Esophagus muscularis mucosa (tissue), 4 donors: ENCODE results near the gene HOXB6. TPM values are rescaled to one million over a fixed set of nuclear protein-coding genes. Genes with fewer than 3 reads are reported as not detected.

Source experiments
- DNase-seq: peaks from one replicate; pipeline ENCODE4 v3.0.0-alpha.2; 2017; ENCODE audit errors: extremely low spot score
- H3K27ac ChIP-seq, 4 donors: fragments of 200-600 bp; sonication (generic); replicated peaks in 1 of 4; 1 replicate in 3 of 4; 2 replicates in 1 of 4; pipeline ENCODE4 v1.5.1; 2016 to 2019; ENCODE audit warnings: mild to moderate bottlenecking in 1 of 4
- H3K27me3 ChIP-seq, 4 donors: fragments of 200-600 bp; sonication (generic); one replicate each; pipeline versions ENCODE4 v1.5.1 to v1.6.0; 2016 to 2019
- H3K36me3 ChIP-seq, 4 donors: fragments of 200-600 bp; sonication (generic); one replicate each; pipeline ENCODE4 v1.5.1; 2016 to 2019
- H3K4me1 ChIP-seq, 4 donors: fragments of 200-600 bp; sonication (generic); one replicate each; pipeline ENCODE4 v1.5.1; 2016 to 2019
- H3K4me3 ChIP-seq, 4 donors: fragments of 200-600 bp; sonication (generic); 1 replicate in 2 of 4; 2 replicates in 2 of 4; pipeline ENCODE4 v1.5.1; 2016 to 2019; ENCODE audit warnings: mild to moderate bottlenecking in 4 of 4, moderate library complexity in 1 of 4
- H3K9me3 ChIP-seq, 4 donors: fragments of 200-600 bp; sonication (generic); 1 replicate in 3 of 4; 2 replicates in 1 of 4; pipeline ENCODE4 v1.5.1; 2016 to 2019
- CTCF ChIP-seq, 3 experiments: fragments of 200-600 bp in 2 of 3; fragments of 450-650 bp in 1 of 3; sonication (generic) in 2 of 3; IDR thresholded peaks; one replicate each; pipeline ENCODE4 v1.5.1; 2017 to 2019; ENCODE audit warnings: antibody characterized with exemption in 3 of 3, mild to moderate bottlenecking in 2 of 3, moderate library complexity in 1 of 3
- EP300 ChIP-seq: sonication (generic); formaldehyde crosslinking; IDR thresholded peaks from one replicate; pipeline ENCODE4 v1.6.1; 2017; ENCODE audit warnings: antibody characterized with exemption
- POLR2A ChIP-seq: fragments of 450-650 bp; IDR thresholded peaks from one replicate; pipeline ENCODE4 v1.6.1; 2017; ENCODE audit warnings: antibody characterized with exemption, moderate library complexity, mild to moderate bottlenecking, low read depth
- POLR2AphosphoS5 ChIP-seq, 2 donors: sonication (generic); formaldehyde crosslinking; IDR thresholded peaks; one replicate each; pipeline ENCODE4 v1.6.1; 2017; ENCODE audit warnings: antibody characterized with exemption in 2 of 2
- WGBS: methylation state at CpG from one replicate; pipeline ENCODE4 v1.1.5; 2018; 5-methylcytosine and 5-hydroxymethylcytosine counted together
- intact Hi-C: fragments of 100-400 bp; cut with DNase I; formaldehyde crosslinking; loops from one replicate; pipeline ENCODE4 v1.15.1; 2023
- total RNA-seq, 4 donors: library from RNA; depleted of rRNA; stranded (reverse); fragments of >200 nt; gene quantifications; one replicate each; pipeline versions ENCODE4 v1.1.0 to v1.2.1, GENCODE V29; 2016

Gene HOXB6
- total RNA-seq, 4 donors from 2014 or later: 2.2 to 5.4 (median 2.9) TPM

GRCh38 chr17:48609033-48609432 lies 4.2 kb upstream of the HOXB6 start:
- DNase-seq: no peak
- TF ChIP-seq POLR2AphosphoS5 (IDR thresholded peaks at IDR 0.05) (no peak), EP300 (no peak), POLR2A (no peak), CTCF (IDR thresholded peaks at IDR 0.05) (no peak)
- peaks cover 34 to 100% (median 91%) of the 10 kb centered on the region in 4 donors for H3K27me3 ChIP-seq
- intact Hi-C loops: no loop called here
- no peak overlapping the region for H3K27ac ChIP-seq
- peaks cover 43 to 46% (median 44%) of the 10 kb centered on the region in 4 donors for H3K4me1 ChIP-seq
- no peak overlapping the region for H3K4me3 ChIP-seq
- no peaks in the 10 kb centered on the region for H3K9me3 ChIP-seq
- H3K36me3 ChIP-seq: no peaks in the 10 kb centered on the region

- no peaks in the 10 kb centered on the region for H3K36me3 ChIP-seq
- H3K4me3 ChIP-seq: no peak overlapping the region
- no peak for TF ChIP-seq EP300
- TF ChIP-seq POLR2AphosphoS5 (IDR thresholded peaks at IDR 0.05): no peak
- no peak for TF ChIP-seq POLR2A
- no peak for TF ChIP-seq CTCF (IDR thresholded peaks at IDR 0.05)
- H3K4me1 ChIP-seq: peaks cover 37 to 44% (median 40%) of the 10 kb centered on the region in 4 donors
- intact Hi-C loops: no loop called here
- H3K27ac ChIP-seq: no peak overlapping the region
- H3K9me3 ChIP-seq: no peaks in the 10 kb centered on the region
- no peak for DNase-seq
- 100% methylated on average over 1 of the region's 1 CpG for WGBS
- peaks cover 33 to 100% (median 91%) of the 10 kb centered on the region in 4 donors for H3K27me3 ChIP-seq
Observed at GRCh38 chr17:48608494-48608834, 3.7 kb upstream of the HOXB6 start.

- H3K36me3 ChIP-seq: no peaks in the 10 kb centered on the region
- WGBS: 54% methylated on average over 9 of the region's 9 CpGs
- TF ChIP-seq POLR2A (no peak), CTCF (IDR thresholded peaks at IDR 0.05) (no peak), POLR2AphosphoS5 (IDR thresholded peaks at IDR 0.05) (no peak), EP300 (no peak)
- DNase-seq: no peak
- H3K27ac ChIP-seq: no peak overlapping the region
- H3K9me3 ChIP-seq: no peaks in the 10 kb centered on the region
- peaks cover 28 to 41% (median 35%) of the 10 kb centered on the region in 4 donors for H3K4me1 ChIP-seq
- no peak overlapping the region for H3K4me3 ChIP-seq
- H3K27me3 ChIP-seq: peaks cover 32 to 100% (median 93%) of the 10 kb centered on the region in 4 donors
- intact Hi-C loops: no loop called here
Observed at GRCh38 chr17:48606892-48607614, 2.3 kb upstream of the HOXB6 start.

GRCh38 chr17:48605991-48606891 lies 1.5 kb upstream of the HOXB6 start:
- Histone ChIP-seq H3K4me3 (no peak overlapping the region), H3K27me3 (peaks cover 30 to 100% (median 94%) of the 10 kb centered on the region in 4 donors), H3K36me3 (no peaks in the 10 kb centered on the region), H3K9me3 (no peaks in the 10 kb centered on the region), H3K4me1 (peaks cover 21 to 34% (median 29%) of the 10 kb centered on the region in 4 donors), H3K27ac (no peak overlapping the region)
- TF ChIP-seq POLR2A: no peak
- no peak for TF ChIP-seq POLR2AphosphoS5 (IDR thresholded peaks at IDR 0.05)
- no peak for TF ChIP-seq EP300
- no peak for TF ChIP-seq CTCF (IDR thresholded peaks at IDR 0.05)
- no peak for DNase-seq
- WGBS: 50% methylated on average over 41 of the region's 41 CpGs
- intact Hi-C loops: no loop called here
